Liver (tissue), 9 donors: ENCODE data around the gene RORC. TPM values are rescaled to one million over a fixed set of nuclear protein-coding genes. Genes with fewer than 3 reads are reported as not detected.

Experiments
- DNase-seq: peaks from one replicate; pipeline ENCODE4 v3.0.0-alpha.2; 2017; ENCODE audit warnings: low spot score
- H3K27ac ChIP-seq, 2 donors: one replicate each; pipeline ENCODE4 v1.7.0; 2013; ENCODE audit warnings: inconsistent platforms in 2 of 2, low read length in 2 of 2, control low read depth in 1 of 2, low read depth in 1 of 2, mild to moderate bottlenecking in 1 of 2
- H3K27me3 ChIP-seq, 4 donors: one replicate each; pipeline versions ENCODE4 v1.6.1 to v1.7.0; 2013; ENCODE audit warnings: low read length in 3 of 4, inconsistent platforms in 1 of 4, mild to moderate bottlenecking in 1 of 4, moderate library complexity in 1 of 4; ENCODE audit not compliant: control insufficient read depth in 4 of 4, insufficient read depth in 4 of 4
- H3K36me3 ChIP-seq, 4 donors: one replicate each; pipeline versions ENCODE4 v1.6.1 to v1.7.0; 2013; ENCODE audit warnings: low read length in 3 of 4, mild to moderate bottlenecking in 3 of 4, low read depth in 1 of 4, moderate library complexity in 1 of 4; ENCODE audit not compliant: control insufficient read depth in 4 of 4, insufficient read depth in 3 of 4
- H3K4me1 ChIP-seq, 4 donors: one replicate each; pipeline versions ENCODE4 v1.6.1 to v1.7.0; 2013; ENCODE audit warnings: low read length in 3 of 4, mild to moderate bottlenecking in 3 of 4, moderate library complexity in 1 of 4; ENCODE audit not compliant: control insufficient read depth in 4 of 4, insufficient read depth in 4 of 4
- H3K4me3 ChIP-seq, 3 donors: one replicate each; pipeline versions ENCODE4 v1.6.1 to v1.7.0; 2013; ENCODE audit warnings: low read length in 3 of 3, control low read depth in 1 of 3, low read depth in 1 of 3, mild to moderate bottlenecking in 1 of 3
- H3K9ac ChIP-seq, 2 donors: one replicate each; pipeline ENCODE4 v1.7.0; 2013; ENCODE audit warnings: low read length in 2 of 2, mild to moderate bottlenecking in 2 of 2, moderate library complexity in 2 of 2, control low read depth in 1 of 2, low read depth in 1 of 2
- H3K9me3 ChIP-seq, 4 donors: one replicate each; pipeline versions ENCODE4 v1.6.1 to v1.7.0; 2013; ENCODE audit warnings: low read length in 3 of 4; ENCODE audit not compliant: control insufficient read depth in 4 of 4
- CTCF ChIP-seq: fragments of 150-350 bp; IDR thresholded peaks from 2 replicates; pipeline ENCODE4 v1.5.1; 2017; ENCODE audit warnings: improper control_type of control experiment, low read depth, low read length; ENCODE audit not compliant: missing input control
- EGR1 ChIP-seq, 2 donors: IDR thresholded peaks; 2 replicates each; pipeline ENCODE4 v1.6.1; 2016 to 2018; ENCODE audit warnings: antibody characterized with exemption in 2 of 2, low read depth in 2 of 2
- FOXA1 ChIP-seq: IDR thresholded peaks from 2 replicates; pipeline ENCODE4 v1.6.1; 2016; ENCODE audit warnings: antibody characterized with exemption
- FOXA2 ChIP-seq: IDR thresholded peaks from 2 replicates; pipeline ENCODE4 v1.6.1; 2016; ENCODE audit warnings: antibody characterized with exemption
- GABPA ChIP-seq, 2 donors: IDR thresholded peaks in 1 of 2; conservative IDR thresholded peaks in 1 of 2; 2 replicates each; pipeline ENCODE4 v1.6.1; 2016; ENCODE audit warnings: antibody characterized with exemption in 2 of 2, mild to moderate bottlenecking in 1 of 2, moderate library complexity in 1 of 2
- HNF4A ChIP-seq, 2 donors: conservative IDR thresholded peaks; 2 replicates each; pipeline ENCODE4 v1.6.1; 2016; ENCODE audit warnings: antibody characterized with exemption in 2 of 2, mild to moderate bottlenecking in 2 of 2
- JUND ChIP-seq, 2 donors: IDR thresholded peaks; 2 replicates each; pipeline ENCODE4 v1.6.1; 2016; ENCODE audit warnings: antibody characterized with exemption in 2 of 2
- NR2F2 ChIP-seq: IDR thresholded peaks from 2 replicates; pipeline ENCODE4 v1.6.1; 2016; ENCODE audit warnings: antibody characterized with exemption
- RAD21 ChIP-seq, 2 donors: IDR thresholded peaks; 2 replicates each; pipeline ENCODE4 v1.6.1; 2016; ENCODE audit warnings: antibody characterized with exemption in 2 of 2, mild to moderate bottlenecking in 2 of 2
- RXRA ChIP-seq, 2 donors: IDR thresholded peaks; 2 replicates each; pipeline ENCODE4 v1.6.1; 2017 to 2018; ENCODE audit warnings: antibody characterized with exemption in 2 of 2, mild to moderate bottlenecking in 1 of 2
- SP1 ChIP-seq: IDR thresholded peaks from 2 replicates; pipeline ENCODE4 v1.6.1; 2018; ENCODE audit warnings: antibody characterized with exemption, mild to moderate bottlenecking
- TAF1 ChIP-seq: conservative IDR thresholded peaks from 2 replicates; pipeline ENCODE4 v1.6.1; 2016; ENCODE audit warnings: antibody characterized with exemption, mild to moderate bottlenecking
- ZBTB33 ChIP-seq: IDR thresholded peaks from 2 replicates; pipeline ENCODE4 v1.6.1; 2016; ENCODE audit warnings: antibody characterized with exemption
- WGBS: extraction: QIAGEN DNeasy Blood & Tissue Kit; methylation state at CpG from one replicate; pipeline ENCODE4 v1.1.7; 2013; 5-methylcytosine and 5-hydroxymethylcytosine counted together
- polyA plus RNA-seq, 2 donors: library from polyadenylated mRNA; stranded (reverse) in 1 of 2; unstranded in 1 of 2; fragments of 200-250 nt in 1 of 2; fragments of >200 nt in 1 of 2; fragmentation: Nextera tagmentation in 1 of 2; extraction: Ambion mirVana in 1 of 2; gene quantifications; one replicate each; pipeline versions ENCODE4 v1.2.1 to v1.2.3, GENCODE V29; 2013 to 2015
- total RNA-seq, 2 donors: library from RNA; depleted of rRNA; stranded (reverse); fragments of >200 nt; gene quantifications; one replicate each; pipeline ENCODE4 v1.2.3, GENCODE V29; 2014
- TF ChIP-seq, protein P1 (sequence below): IDR thresholded peaks from 2 replicates; pipeline ENCODE4 v1.6.1; 2016; ENCODE audit warnings: antibody characterized with exemption
- donor health status: healthy.
- donor health status: healthy.
- donor health status: healthy.
- donor health status: healthy.
- donor health status: healthy.

Gene RORC
- total and polyA plus RNA-seq, 4 donors = 2.9 to 59.2 (median 13.0) TPM

- peaks cover 2 to 26% (median 12%) of the 10 kb centered on the region in 4 donors for H3K4me1 ChIP-seq
- H3K9ac ChIP-seq = no peak overlapping the region
- peaks cover 1 to 65% (median 49%) of the 10 kb centered on the region in 4 donors for H3K36me3 ChIP-seq
- DNase-seq = no peak
- no peaks in the 10 kb centered on the region for H3K27me3 ChIP-seq
- WGBS = 92% methylated on average over 15 of the region's 15 CpGs
- no peak overlapping the region for H3K4me3 ChIP-seq
- no peak overlapping the region for H3K27ac ChIP-seq
- no peak for TF ChIP-seq HNF4A (conservative IDR thresholded peaks at IDR 0.05)
- no peak for TF ChIP-seq FOXA1
- no peak for TF ChIP-seq SP1
- TF ChIP-seq FOXA2 = no peak
- H3K9me3 ChIP-seq = no peaks in the 10 kb centered on the region
Observed at GRCh38 chr1:151814426-151814825, 17.2 kb downstream of the RORC start.

GRCh38 chr1:151813271-151813977 lies 18.2 kb downstream of the RORC start:
- Histone ChIP-seq H3K27me3 (no peaks in the 10 kb centered on the region), H3K27ac (no peak overlapping the region), H3K9me3 (no peaks in the 10 kb centered on the region), H3K4me3 (no peak overlapping the region), H3K4me1 (peaks cover 0 to 16% (median 7%) of the 10 kb centered on the region in 4 donors), H3K36me3 (peaks cover 1 to 69% (median 54%) of the 10 kb centered on the region in 4 donors), H3K9ac (no peak overlapping the region)
- no peak for DNase-seq
- no peak for TF ChIP-seq TAF1
- no peak for TF ChIP-seq NR2F2
- TF ChIP-seq SP1 = no peak
- TF ChIP-seq CTCF = no peak
- no peak for TF ChIP-seq GABPA (IDR thresholded peaks at IDR 0.05 in 1 of 2, conservative IDR thresholded peaks at IDR 0.05 in 1 of 2)
- no peak for TF ChIP-seq HNF4A (conservative IDR thresholded peaks at IDR 0.05)
- TF ChIP-seq JUND (IDR thresholded peaks at IDR 0.05) = no peak
- no peak for TF ChIP-seq FOXA2
- no peak for TF ChIP-seq FOXA1
- TF ChIP-seq RXRA (IDR thresholded peaks at IDR 0.05) = no peak
- TF ChIP-seq EGR1 (IDR thresholded peaks at IDR 0.05; ENCODE audit: low read depth in 2 of 2) = no peak
- WGBS = 87% methylated on average over 12 of the region's 12 CpGs

DNA sequence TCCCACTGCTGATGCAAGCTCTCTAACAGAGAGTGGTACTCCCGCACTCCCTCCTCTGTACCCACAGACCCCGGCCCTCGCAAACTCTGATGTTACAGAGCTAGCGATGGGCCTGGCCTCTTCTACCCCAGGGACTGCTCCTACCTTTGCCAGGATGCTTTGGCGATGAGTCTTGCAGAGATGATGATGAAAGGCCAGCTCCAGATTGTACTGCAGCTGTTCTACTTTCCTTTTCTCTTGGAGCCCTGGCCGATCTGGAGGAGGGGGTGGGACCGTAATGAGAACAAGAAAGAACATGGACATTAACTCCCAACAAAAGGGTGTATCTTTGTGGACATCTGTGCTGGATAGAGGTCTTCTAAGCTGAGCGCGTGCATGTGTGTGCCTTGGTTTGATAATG lies 20.4 kb downstream of the RORC start:
- Histone ChIP-seq H3K36me3 (peaks cover 1 to 75% (median 57%) of the 10 kb centered on the region in 4 donors), H3K4me1 (peaks cover 0 to 7% (median 2%) of the 10 kb centered on the region in 4 donors), H3K9ac (no peak overlapping the region), H3K9me3 (no peaks in the 10 kb centered on the region), H3K27me3 (no peaks in the 10 kb centered on the region), H3K4me3 (no peak overlapping the region), H3K27ac (no peak overlapping the region)
- 92% methylated on average over 9 of the region's 9 CpGs for WGBS
- TF ChIP-seq NR2F2 (no peak), ZBTB33 (no peak), RAD21 (IDR thresholded peaks at IDR 0.05) (no peak), SP1 (no peak), FOXA1 (no peak), CTCF (no peak), RXRA (IDR thresholded peaks at IDR 0.05) (no peak)
- TF ChIP-seq, protein P1, sequence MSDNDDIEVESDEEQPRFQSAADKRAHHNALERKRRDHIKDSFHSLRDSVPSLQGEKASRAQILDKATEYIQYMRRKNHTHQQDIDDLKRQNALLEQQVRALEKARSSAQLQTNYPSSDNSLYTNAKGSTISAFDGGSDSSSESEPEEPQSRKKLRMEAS = no peak
- DNase-seq = no peak
